ENCODE results near the gene FGF2.

Gene FGF2

GRCh38 chr4:122876456-122876855 is 49.8 kb downstream of the FGF2 start:
- Histone ChIP-seq H3K9ac (ENCODE audit: low read length) (no peak overlapping the region), H3K36me3 (ENCODE audit: control insufficient read depth, insufficient read depth, low read length) (no peaks in the 10 kb centered on the region), H3K27me3 (ENCODE audit: control insufficient read depth, insufficient read depth, low read length) (no peaks in the 10 kb centered on the region), H3K4me3 (ENCODE audit: low read length) (no peak overlapping the region), H3K4me1 (ENCODE audit: control insufficient read depth, insufficient read depth, low read length) (no peaks in the 10 kb centered on the region), H3K9me3 (ENCODE audit: control insufficient read depth, low read length) (no peaks in the 10 kb centered on the region)

- H3K36me3 ChIP-seq (ENCODE audit: control insufficient read depth, insufficient read depth, low read length): no peaks in the 10 kb centered on the region
- H3K4me3 ChIP-seq (ENCODE audit: low read length): no peak overlapping the region
- no peaks in the 10 kb centered on the region for H3K4me1 ChIP-seq (ENCODE audit: control insufficient read depth, insufficient read depth, low read length)
- no peak overlapping the region for H3K9ac ChIP-seq (ENCODE audit: low read length)
- no peaks in the 10 kb centered on the region for H3K9me3 ChIP-seq (ENCODE audit: control insufficient read depth, low read length)
- no peaks in the 10 kb centered on the region for H3K27me3 ChIP-seq (ENCODE audit: control insufficient read depth, insufficient read depth, low read length)
Observed at GRCh38 chr4:122879001-122879400, 52.4 kb downstream of the FGF2 start.

- no peaks in the 10 kb centered on the region for H3K27me3 ChIP-seq (ENCODE audit: control insufficient read depth, insufficient read depth, low read length)
- no peak overlapping the region for H3K9ac ChIP-seq (ENCODE audit: low read length)
- H3K36me3 ChIP-seq (ENCODE audit: control insufficient read depth, insufficient read depth, low read length): no peaks in the 10 kb centered on the region
- no peaks in the 10 kb centered on the region for H3K4me1 ChIP-seq (ENCODE audit: control insufficient read depth, insufficient read depth, low read length)
- no peaks in the 10 kb centered on the region for H3K9me3 ChIP-seq (ENCODE audit: control insufficient read depth, low read length)
- H3K4me3 ChIP-seq (ENCODE audit: low read length): no peak overlapping the region
Observed at GRCh38 chr4:122882857-122883735, 56.5 kb downstream of the FGF2 start.

- no peaks in the 10 kb centered on the region for H3K9me3 ChIP-seq (ENCODE audit: control insufficient read depth, low read length)
- no peak overlapping the region for H3K9ac ChIP-seq (ENCODE audit: low read length)
- H3K27me3 ChIP-seq (ENCODE audit: control insufficient read depth, insufficient read depth, low read length): no peaks in the 10 kb centered on the region
- H3K4me3 ChIP-seq (ENCODE audit: low read length): no peak overlapping the region
- no peaks in the 10 kb centered on the region for H3K4me1 ChIP-seq (ENCODE audit: control insufficient read depth, insufficient read depth, low read length)
- H3K36me3 ChIP-seq (ENCODE audit: control insufficient read depth, insufficient read depth, low read length): no peaks in the 10 kb centered on the region
Observed at GRCh38 chr4:122884499-122884898, 57.9 kb downstream of the FGF2 start.

- no peak overlapping the region for H3K4me3 ChIP-seq (ENCODE audit: low read length)
- no peaks in the 10 kb centered on the region for H3K9me3 ChIP-seq (ENCODE audit: control insufficient read depth, low read length)
- no peaks in the 10 kb centered on the region for H3K4me1 ChIP-seq (ENCODE audit: control insufficient read depth, insufficient read depth, low read length)
- H3K27me3 ChIP-seq (ENCODE audit: control insufficient read depth, insufficient read depth, low read length): no peaks in the 10 kb centered on the region
- H3K36me3 ChIP-seq (ENCODE audit: control insufficient read depth, insufficient read depth, low read length): no peaks in the 10 kb centered on the region
- H3K9ac ChIP-seq (ENCODE audit: low read length): no peak overlapping the region
Observed at GRCh38 chr4:122889726-122890125, 63.1 kb downstream of the FGF2 start.

- no peaks in the 10 kb centered on the region for H3K9me3 ChIP-seq (ENCODE audit: control insufficient read depth, low read length)
- H3K27me3 ChIP-seq (ENCODE audit: control insufficient read depth, insufficient read depth, low read length): no peaks in the 10 kb centered on the region
- no peak overlapping the region for H3K9ac ChIP-seq (ENCODE audit: low read length)
Observed at GRCh38 chr4:122890147-122890795, 63.6 kb downstream of the FGF2 start.

GRCh38 chr4:122894827-122895226 is 68.2 kb downstream of the FGF2 start:
- Histone ChIP-seq H3K4me1 (ENCODE audit: control insufficient read depth, insufficient read depth, low read length) (no peaks in the 10 kb centered on the region), H3K9me3 (ENCODE audit: control insufficient read depth, low read length) (no peaks in the 10 kb centered on the region), H3K36me3 (ENCODE audit: control insufficient read depth, insufficient read depth, low read length) (no peaks in the 10 kb centered on the region), H3K9ac (ENCODE audit: low read length) (no peak overlapping the region), H3K27me3 (ENCODE audit: control insufficient read depth, insufficient read depth, low read length) (no peaks in the 10 kb centered on the region), H3K4me3 (ENCODE audit: low read length) (no peak overlapping the region)

More at GRCh38 chr4:122890147-122890795, 63.6 kb downstream of the FGF2 start:
- Histone ChIP-seq H3K36me3 (ENCODE audit: control insufficient read depth, insufficient read depth, low read length) (no peaks in the 10 kb centered on the region), H3K4me1 (ENCODE audit: control insufficient read depth, insufficient read depth, low read length) (no peaks in the 10 kb centered on the region), H3K4me3 (ENCODE audit: low read length) (no peak overlapping the region)

GRCh38 chr4:122895336-122895995 is 68.8 kb downstream of the FGF2 start:
- Histone ChIP-seq H3K9ac (ENCODE audit: low read length) (no peak overlapping the region), H3K4me3 (ENCODE audit: low read length) (no peak overlapping the region), H3K27me3 (ENCODE audit: control insufficient read depth, insufficient read depth, low read length) (no peaks in the 10 kb centered on the region), H3K4me1 (ENCODE audit: control insufficient read depth, insufficient read depth, low read length) (no peaks in the 10 kb centered on the region), H3K9me3 (ENCODE audit: control insufficient read depth, low read length) (no peaks in the 10 kb centered on the region), H3K36me3 (ENCODE audit: control insufficient read depth, insufficient read depth, low read length) (no peaks in the 10 kb centered on the region)

GRCh38 chr4:122896270-122896669 is 69.6 kb downstream of the FGF2 start:
- Histone ChIP-seq H3K4me3 (ENCODE audit: low read length) (no peak overlapping the region), H3K4me1 (ENCODE audit: control insufficient read depth, insufficient read depth, low read length) (no peaks in the 10 kb centered on the region), H3K9ac (ENCODE audit: low read length) (no peak overlapping the region), H3K27me3 (ENCODE audit: control insufficient read depth, insufficient read depth, low read length) (no peaks in the 10 kb centered on the region), H3K36me3 (ENCODE audit: control insufficient read depth, insufficient read depth, low read length) (no peaks in the 10 kb centered on the region), H3K9me3 (ENCODE audit: control insufficient read depth, low read length) (no peaks in the 10 kb centered on the region)

- Histone ChIP-seq H3K9ac (ENCODE audit: low read length) (no peak overlapping the region), H3K36me3 (ENCODE audit: control insufficient read depth, insufficient read depth, low read length) (no peaks in the 10 kb centered on the region), H3K9me3 (ENCODE audit: control insufficient read depth, low read length) (no peaks in the 10 kb centered on the region), H3K27me3 (ENCODE audit: control insufficient read depth, insufficient read depth, low read length) (no peaks in the 10 kb centered on the region), H3K4me3 (ENCODE audit: low read length) (no peak overlapping the region), H3K4me1 (ENCODE audit: control insufficient read depth, insufficient read depth, low read length) (no peaks in the 10 kb centered on the region)
Observed at GRCh38 chr4:122898370-122899150, 71.9 kb downstream of the FGF2 start.

GRCh38 chr4:122899682-122900081 is 73.1 kb downstream of the FGF2 start:
- Histone ChIP-seq H3K36me3 (ENCODE audit: control insufficient read depth, insufficient read depth, low read length) (no peaks in the 10 kb centered on the region), H3K4me3 (ENCODE audit: low read length) (no peak overlapping the region), H3K9me3 (ENCODE audit: control insufficient read depth, low read length) (no peaks in the 10 kb centered on the region), H3K4me1 (ENCODE audit: control insufficient read depth, insufficient read depth, low read length) (no peaks in the 10 kb centered on the region), H3K9ac (ENCODE audit: low read length) (no peak overlapping the region), H3K27me3 (ENCODE audit: control insufficient read depth, insufficient read depth, low read length) (no peaks in the 10 kb centered on the region)

Data from mucosa of stomach (tissue), 1 donor.